ENCODE measurements around the gene NCKAP5. TPM values are rescaled to one million over a fixed set of nuclear protein-coding genes. Genes with fewer than 3 reads are reported as not detected.

Gene NCKAP5
- total RNA-seq, 5 donors from 2014 or later (not counting 1 experiment from before 2014, with no cell fraction given) = 0.06 TPM; not detected in 4

GRCh38 chr2:133293544-133294353, 274.5 kb downstream of the NCKAP5 start:
- H3K4me1 Mint-ChIP-seq = no peaks in the 10 kb centered on the region
- WGBS (ENCODE audit: insufficient coverage) = 63% methylated on average over 4 of the region's 7 CpGs
- H3K27ac Mint-ChIP-seq = no peak overlapping the region
- H3K36me3 Mint-ChIP-seq = no peaks in the 10 kb centered on the region
- no peaks in the 10 kb centered on the region for H3K9me3 ChIP-seq
- peaks cover 0 to 11% (median 6%) of the 10 kb centered on the region in 3 donors for H3K9me3 Mint-ChIP-seq
- H3K27ac ChIP-seq (ENCODE audit: low read length) = no peak overlapping the region
- CTCF ChIA-PET = no interaction called here
- no peaks in the 10 kb centered on the region for H3K36me3 ChIP-seq (ENCODE audit: control insufficient read depth in 2 of 2, extremely low read depth in 1 of 2, insufficient read depth in 1 of 2, low read length in 1 of 2)
- no peaks in the 10 kb centered on the region for H3K27me3 Mint-ChIP-seq
- ATAC-seq (replicated peaks in 1 of 4) (no peak), DNase-seq (no peak)
- no peaks in the 10 kb centered on the region for H3K27me3 ChIP-seq (replicated peaks in 1 of 2; ENCODE audit: control insufficient read depth in 2 of 2, extremely low read depth in 1 of 2, insufficient read depth in 2 of 2, low read length in 1 of 2)
- H3K4me3 Mint-ChIP-seq = no peak overlapping the region
- no peaks in the 10 kb centered on the region for H3K4me1 ChIP-seq (ENCODE audit: control insufficient read depth in 1 of 2, extremely low read depth in 1 of 2, insufficient read depth in 2 of 2, low read length in 2 of 2)
- POLR2A ChIA-PET = no interaction called here
- H3K4me3 ChIP-seq (ENCODE audit: control insufficient read depth in 1 of 2, extremely low read depth in 1 of 2, low read length in 1 of 2) = no peak overlapping the region

- Mint-ChIP-seq H3K36me3 (no peaks in the 10 kb centered on the region), H3K9me3 (peaks cover 2 to 11% (median 6%) of the 10 kb centered on the region in 3 donors), H3K27ac (no peak overlapping the region), H3K4me3 (no peak overlapping the region), H3K27me3 (no peaks in the 10 kb centered on the region), H3K4me1 (no peaks in the 10 kb centered on the region)
- DNase-seq (no peak), ATAC-seq (replicated peaks in 1 of 4) (no peak)
- H3K27ac ChIP-seq (ENCODE audit: low read length) = no peak overlapping the region
- POLR2A ChIA-PET = no interaction called here
- H3K9me3 ChIP-seq = no peaks in the 10 kb centered on the region
- CTCF ChIA-PET = no interaction called here
- WGBS (ENCODE audit: insufficient coverage) = no CpG with 5 or more reads among the region's 2 CpGs
- no peak overlapping the region for H3K4me3 ChIP-seq (ENCODE audit: control insufficient read depth in 1 of 2, extremely low read depth in 1 of 2, low read length in 1 of 2)
- no peaks in the 10 kb centered on the region for H3K36me3 ChIP-seq (ENCODE audit: control insufficient read depth in 2 of 2, extremely low read depth in 1 of 2, insufficient read depth in 1 of 2, low read length in 1 of 2)
- no peaks in the 10 kb centered on the region for H3K4me1 ChIP-seq (ENCODE audit: control insufficient read depth in 1 of 2, extremely low read depth in 1 of 2, insufficient read depth in 2 of 2, low read length in 2 of 2)
- H3K27me3 ChIP-seq (replicated peaks in 1 of 2; ENCODE audit: control insufficient read depth in 2 of 2, extremely low read depth in 1 of 2, insufficient read depth in 2 of 2, low read length in 1 of 2) = no peaks in the 10 kb centered on the region
Measured at GRCh38 chr2:133292259-133292658, 276.0 kb downstream of the NCKAP5 start.

GRCh38 chr2:133287709-133288108, 280.6 kb downstream of the NCKAP5 start:
- Mint-ChIP-seq H3K36me3 (no peaks in the 10 kb centered on the region), H3K9me3 (peaks cover 5 to 11% (median 7%) of the 10 kb centered on the region in 3 donors), H3K4me3 (no peak overlapping the region), H3K27ac (no peak overlapping the region), H3K27me3 (peaks cover 0 to 5% of the 10 kb centered on the region in 2 donors), H3K4me1 (no peaks in the 10 kb centered on the region)
- no peaks in the 10 kb centered on the region for H3K9me3 ChIP-seq
- ATAC-seq (replicated peaks in 1 of 4) = no peak
- H3K4me3 ChIP-seq (ENCODE audit: control insufficient read depth in 1 of 2, extremely low read depth in 1 of 2, low read length in 1 of 2) = no peak overlapping the region
- WGBS (ENCODE audit: insufficient coverage) = no CpG with 5 or more reads among the region's 2 CpGs
- ChIA-PET POLR2A (no interaction called here), CTCF (no interaction called here)
- H3K4me1 ChIP-seq (ENCODE audit: control insufficient read depth in 1 of 2, extremely low read depth in 1 of 2, insufficient read depth in 2 of 2, low read length in 2 of 2) = no peaks in the 10 kb centered on the region
- no peaks in the 10 kb centered on the region for H3K36me3 ChIP-seq (ENCODE audit: control insufficient read depth in 2 of 2, extremely low read depth in 1 of 2, insufficient read depth in 1 of 2, low read length in 1 of 2)
- no peak for DNase-seq
- no peak overlapping the region for H3K27ac ChIP-seq (ENCODE audit: low read length)
- no peaks in the 10 kb centered on the region for H3K27me3 ChIP-seq (replicated peaks in 1 of 2; ENCODE audit: control insufficient read depth in 2 of 2, extremely low read depth in 1 of 2, insufficient read depth in 2 of 2, low read length in 1 of 2)

- Mint-ChIP-seq H3K27me3 (peaks cover 0 to 5% of the 10 kb centered on the region in 2 donors), H3K4me3 (no peak overlapping the region), H3K9me3 (peaks cover 7 to 14% (median 7%) of the 10 kb centered on the region in 3 donors), H3K4me1 (no peaks in the 10 kb centered on the region), H3K36me3 (no peaks in the 10 kb centered on the region), H3K27ac (no peak overlapping the region)
- no peak overlapping the region for H3K4me3 ChIP-seq (ENCODE audit: control insufficient read depth in 1 of 2, extremely low read depth in 1 of 2, low read length in 1 of 2)
- H3K4me1 ChIP-seq (ENCODE audit: control insufficient read depth in 1 of 2, extremely low read depth in 1 of 2, insufficient read depth in 2 of 2, low read length in 2 of 2) = no peaks in the 10 kb centered on the region
- WGBS (ENCODE audit: insufficient coverage) = 80% methylated on average over 1 of the region's 1 CpG
- ATAC-seq (replicated peaks in 1 of 4) = no peak
- no peaks in the 10 kb centered on the region for H3K27me3 ChIP-seq (replicated peaks in 1 of 2; ENCODE audit: control insufficient read depth in 2 of 2, extremely low read depth in 1 of 2, insufficient read depth in 2 of 2, low read length in 1 of 2)
- no peaks in the 10 kb centered on the region for H3K36me3 ChIP-seq (ENCODE audit: control insufficient read depth in 2 of 2, extremely low read depth in 1 of 2, insufficient read depth in 1 of 2, low read length in 1 of 2)
- ChIA-PET POLR2A (no interaction called here), CTCF (no interaction called here)
- no peak overlapping the region for H3K27ac ChIP-seq (ENCODE audit: low read length)
- H3K9me3 ChIP-seq = no peaks in the 10 kb centered on the region
- no peak for DNase-seq
Measured at GRCh38 chr2:133286326-133286922, 281.8 kb downstream of the NCKAP5 start.

GRCh38 chr2:133273031-133273430, 295.2 kb downstream of the NCKAP5 start:
- Histone ChIP-seq H3K27me3 (replicated peaks in 1 of 2; ENCODE audit: control insufficient read depth in 2 of 2, extremely low read depth in 1 of 2, insufficient read depth in 2 of 2, low read length in 1 of 2) (no peaks in the 10 kb centered on the region), H3K4me3 (ENCODE audit: control insufficient read depth in 1 of 2, extremely low read depth in 1 of 2, low read length in 1 of 2) (no peak overlapping the region), H3K36me3 (ENCODE audit: control insufficient read depth in 2 of 2, extremely low read depth in 1 of 2, insufficient read depth in 1 of 2, low read length in 1 of 2) (no peaks in the 10 kb centered on the region), H3K27ac (ENCODE audit: low read length) (no peak overlapping the region), H3K9me3 (no peaks in the 10 kb centered on the region), H3K4me1 (ENCODE audit: control insufficient read depth in 1 of 2, extremely low read depth in 1 of 2, insufficient read depth in 2 of 2, low read length in 2 of 2) (no peaks in the 10 kb centered on the region)
- DNase-seq (no peak), ATAC-seq (replicated peaks in 1 of 4) (no peak)
- CTCF ChIA-PET = no interaction called here
- H3K4me3 Mint-ChIP-seq = no peak overlapping the region
- H3K36me3 Mint-ChIP-seq = no peaks in the 10 kb centered on the region
- no CpG with 5 or more reads among the region's 3 CpGs for WGBS (ENCODE audit: insufficient coverage)
- peaks cover 0 to 7% of the 10 kb centered on the region in 2 donors for H3K27me3 Mint-ChIP-seq
- no peaks in the 10 kb centered on the region for H3K4me1 Mint-ChIP-seq
- H3K27ac Mint-ChIP-seq = no peak overlapping the region
- POLR2A ChIA-PET = no interaction called here
- H3K9me3 Mint-ChIP-seq = peaks cover 0 to 7% (median 0%) of the 10 kb centered on the region in 3 donors

GRCh38 chr2:133271105-133271504, 297.2 kb downstream of the NCKAP5 start:
- Mint-ChIP-seq H3K4me3 (no peak overlapping the region), H3K4me1 (no peaks in the 10 kb centered on the region), H3K36me3 (no peaks in the 10 kb centered on the region), H3K27ac (no peak overlapping the region), H3K27me3 (peaks cover 7% of the 10 kb centered on the region in 2 donors), H3K9me3 (peaks cover 0 to 7% (median 0%) of the 10 kb centered on the region in 3 donors)
- H3K4me1 ChIP-seq (ENCODE audit: control insufficient read depth in 1 of 2, extremely low read depth in 1 of 2, insufficient read depth in 2 of 2, low read length in 2 of 2) = no peaks in the 10 kb centered on the region
- POLR2A ChIA-PET = no interaction called here
- DNase-seq (no peak), ATAC-seq (replicated peaks in 1 of 4) (no peak)
- no peak overlapping the region for H3K4me3 ChIP-seq (ENCODE audit: control insufficient read depth in 1 of 2, extremely low read depth in 1 of 2, low read length in 1 of 2)
- H3K36me3 ChIP-seq (ENCODE audit: control insufficient read depth in 2 of 2, extremely low read depth in 1 of 2, insufficient read depth in 1 of 2, low read length in 1 of 2) = no peaks in the 10 kb centered on the region
- CTCF ChIA-PET = interaction anchor here in 1 of 2 donors (0.7 kb wide), 1 partner anchor 504 kb away, joined by 5 read pairs; no protein-coding TSS in a partner anchor
- no peak overlapping the region for H3K27ac ChIP-seq (ENCODE audit: low read length)
- peaks cover 0 to 3% of the 10 kb centered on the region in 2 experiments for H3K27me3 ChIP-seq (replicated peaks in 1 of 2; ENCODE audit: control insufficient read depth in 2 of 2, extremely low read depth in 1 of 2, insufficient read depth in 2 of 2, low read length in 1 of 2)
- WGBS (ENCODE audit: insufficient coverage) = no CpG with 5 or more reads among the region's 4 CpGs
- H3K9me3 ChIP-seq = no peaks in the 10 kb centered on the region

All from T-cell (primary cell).